GM21367 (cell line): ENCODE data around the gene LRPAP1.
"Not testable (repeated sequence)": the region's sequence is repeated elsewhere in the genome, so short reads cannot be mapped to it uniquely, and the experiment has no call there.

Source experiments
- ATAC-seq: cut with Tn5 transposase; IDR thresholded peaks from one replicate; pipeline ENCODE4 v1.9.1; 2021; ENCODE audit not compliant: unreplicated experiment

Gene LRPAP1

GRCh38 chr4:3463556-3464348 is 68.5 kb downstream of the LRPAP1 start:
- ATAC-seq, result no peak

GRCh38 chr4:3462790-3463415 is 69.3 kb downstream of the LRPAP1 start, which contains the start of gene DOK7:
DOK7 (plus strand) TSS chr4:3463306; CDS start chr4:3463376, 70 bp downstream.
- no peak for ATAC-seq

DNA sequence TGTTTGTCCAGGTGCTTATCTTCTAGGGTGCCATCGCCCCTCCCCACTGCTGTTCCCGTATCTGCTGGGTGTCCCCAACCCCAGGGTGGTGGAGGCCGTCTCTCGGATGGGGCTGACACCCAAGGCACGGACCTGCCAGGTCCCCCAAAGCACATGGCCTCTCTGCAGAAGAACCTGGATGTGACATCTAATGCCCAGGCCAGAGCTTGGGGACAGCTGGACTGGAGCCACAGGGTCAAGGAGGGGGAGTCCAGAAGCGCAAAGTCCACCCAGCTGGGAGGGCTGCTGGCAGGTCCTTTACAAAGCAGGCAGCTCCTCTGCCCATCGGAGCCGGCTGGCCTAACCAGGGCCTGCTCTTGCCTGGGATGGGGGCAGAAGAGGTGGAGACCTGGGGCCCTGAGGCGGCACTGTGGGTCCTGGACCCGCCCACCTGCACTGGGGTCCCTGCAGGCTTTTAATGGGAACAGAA is 69.9 kb downstream of the LRPAP1 start:
- ATAC-seq, result no peak

DNA sequence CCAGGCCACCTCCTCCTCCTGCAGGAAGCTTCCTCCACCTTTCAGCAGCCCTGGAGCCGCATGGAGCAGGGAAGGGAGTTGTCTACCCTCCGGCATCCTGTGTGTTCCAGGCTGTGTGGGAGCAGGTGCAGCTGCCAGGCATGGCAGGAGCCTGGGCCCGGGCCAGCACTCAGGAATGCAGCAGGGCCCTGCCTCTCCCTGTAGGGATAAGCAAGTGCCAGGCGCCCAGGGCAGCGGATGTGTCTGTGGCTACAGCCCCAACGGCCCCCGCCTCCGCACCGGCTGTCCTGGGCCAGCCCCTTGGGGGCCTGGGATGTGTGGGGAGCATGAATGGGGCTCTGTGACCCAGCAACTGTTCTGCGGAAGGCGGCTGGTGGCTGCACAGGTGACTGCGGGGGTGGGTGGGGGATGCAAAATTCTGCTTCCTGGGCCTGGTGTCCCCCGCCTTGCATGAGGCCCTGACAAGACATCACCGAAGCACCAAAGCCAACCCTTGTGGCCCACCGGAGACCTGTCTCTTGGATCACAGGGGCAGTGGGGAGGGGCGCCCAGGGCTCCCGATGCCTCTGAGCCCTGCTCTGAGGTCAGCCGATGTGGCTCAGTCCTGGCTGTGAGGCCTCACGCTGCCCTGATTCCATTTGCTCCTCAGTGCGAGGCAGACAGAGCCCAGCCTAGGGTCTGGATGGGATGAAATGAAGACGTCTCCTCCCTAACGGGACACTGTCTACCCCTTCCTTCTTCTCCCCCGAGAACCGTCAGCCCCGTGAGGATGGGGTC is 70.5 kb downstream of the LRPAP1 start:
- no peak for ATAC-seq

GRCh38 chr4:3460926-3461325 is 71.3 kb downstream of the LRPAP1 start:
- no peak for ATAC-seq

GRCh38 chr4:3459156-3459555 is 73.1 kb downstream of the LRPAP1 start:
- ATAC-seq, result not testable (repeated sequence)

DNA sequence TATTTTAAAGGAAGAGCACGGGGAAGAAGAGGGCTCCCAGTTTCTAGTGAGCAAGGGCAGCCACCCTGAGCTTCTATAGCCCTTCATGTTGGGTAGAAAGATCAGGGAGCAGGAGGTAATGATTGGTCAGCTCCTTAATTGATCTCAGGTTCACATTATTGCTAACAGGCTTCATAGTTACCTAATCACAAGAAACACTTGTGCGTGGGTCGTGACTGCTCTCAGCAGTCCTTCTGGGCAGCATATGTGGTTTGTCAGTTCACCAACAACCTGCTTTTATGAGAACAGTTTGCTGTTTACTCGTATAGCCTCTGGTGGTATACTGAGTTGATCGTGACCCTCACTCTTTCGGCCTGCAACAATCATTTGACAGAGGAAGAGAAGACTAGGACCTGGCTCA is 73.9 kb downstream of the LRPAP1 start:
- ATAC-seq, result no peak

- not testable (repeated sequence) for ATAC-seq
Measured at GRCh38 chr4:3455596-3455995, 76.6 kb downstream of the LRPAP1 start.
